Calu3 (cell line): ENCODE data around the gene RBM39. TPM values are rescaled to one million over a fixed set of nuclear protein-coding genes. Genes with fewer than 3 reads are reported as not detected.
A peak's percentile ranks its signal among the peaks of the same experiment; 100 is the strongest.

Experiments used
- BruUV-seq: library from RNA; stranded (reverse); fragments of 400-500 nt; replicated peaks from 2 replicates; lab custom pipeline; 2021; lab: Mats Ljungman, UMichigan
- CTCF ChIA-PET: fragments of 300-600 bp; sonication (Branson Sonifier 250); formaldehyde crosslinking; loops from one replicate; lab custom pipeline; 2022; ENCODE audit warnings: antibody characterized with exemption; lab: Charles Lee
- DNase-seq: peaks from one replicate; pipeline ENCODE4 v3.0.0; 2022
- H3K27ac Mint-ChIP-seq: one replicate; pipeline ENCODE4 v1.8.0; 2022; ENCODE audit warnings: mixed read lengths; ENCODE audit not compliant: unreplicated experiment
- H3K27me3 Mint-ChIP-seq: one replicate; pipeline ENCODE4 v1.8.0; 2022; ENCODE audit warnings: mixed read lengths; ENCODE audit not compliant: unreplicated experiment
- H3K36me3 Mint-ChIP-seq: one replicate; pipeline ENCODE4 v1.8.0; 2022; ENCODE audit warnings: mild to moderate bottlenecking, moderate library complexity, mixed read lengths; ENCODE audit not compliant: insufficient read depth, unreplicated experiment
- H3K4me1 Mint-ChIP-seq: one replicate; pipeline ENCODE4 v1.8.0; 2022; ENCODE audit warnings: mild to moderate bottlenecking, low read depth, mixed read lengths; ENCODE audit not compliant: unreplicated experiment
- H3K4me3 Mint-ChIP-seq: one replicate; pipeline ENCODE4 v1.8.0; 2022; ENCODE audit warnings: mild to moderate bottlenecking, low read depth, moderate library complexity, mixed read lengths; ENCODE audit not compliant: unreplicated experiment
- H3K9me3 Mint-ChIP-seq: one replicate; pipeline ENCODE4 v1.8.0; 2022; ENCODE audit warnings: low read depth, mixed read lengths; ENCODE audit not compliant: unreplicated experiment
- intact Hi-C: fragments of 100-400 bp; cut with micrococcal nuclease; formaldehyde crosslinking; loops from one replicate; pipeline ENCODE4 v1.10.0; 2022; ENCODE audit not compliant: unreplicated experiment
- total RNA-seq: library from RNA; stranded (reverse); gene quantifications from 2 replicates; pipeline ENCODE4 v1.2.3, GENCODE V29; 2022
- TF ChIP-seq, protein P1 (sequence below): fragments of 200-600 bp; IDR thresholded peaks from one replicate; pipeline ENCODE4 v1.8.0; 2022; ENCODE audit warnings: antibody characterized with exemption; ENCODE audit not compliant: unreplicated experiment

The RBM39 gene
- total RNA-seq, 1 experiment from 2014 or later, result 479 TPM

DNA sequence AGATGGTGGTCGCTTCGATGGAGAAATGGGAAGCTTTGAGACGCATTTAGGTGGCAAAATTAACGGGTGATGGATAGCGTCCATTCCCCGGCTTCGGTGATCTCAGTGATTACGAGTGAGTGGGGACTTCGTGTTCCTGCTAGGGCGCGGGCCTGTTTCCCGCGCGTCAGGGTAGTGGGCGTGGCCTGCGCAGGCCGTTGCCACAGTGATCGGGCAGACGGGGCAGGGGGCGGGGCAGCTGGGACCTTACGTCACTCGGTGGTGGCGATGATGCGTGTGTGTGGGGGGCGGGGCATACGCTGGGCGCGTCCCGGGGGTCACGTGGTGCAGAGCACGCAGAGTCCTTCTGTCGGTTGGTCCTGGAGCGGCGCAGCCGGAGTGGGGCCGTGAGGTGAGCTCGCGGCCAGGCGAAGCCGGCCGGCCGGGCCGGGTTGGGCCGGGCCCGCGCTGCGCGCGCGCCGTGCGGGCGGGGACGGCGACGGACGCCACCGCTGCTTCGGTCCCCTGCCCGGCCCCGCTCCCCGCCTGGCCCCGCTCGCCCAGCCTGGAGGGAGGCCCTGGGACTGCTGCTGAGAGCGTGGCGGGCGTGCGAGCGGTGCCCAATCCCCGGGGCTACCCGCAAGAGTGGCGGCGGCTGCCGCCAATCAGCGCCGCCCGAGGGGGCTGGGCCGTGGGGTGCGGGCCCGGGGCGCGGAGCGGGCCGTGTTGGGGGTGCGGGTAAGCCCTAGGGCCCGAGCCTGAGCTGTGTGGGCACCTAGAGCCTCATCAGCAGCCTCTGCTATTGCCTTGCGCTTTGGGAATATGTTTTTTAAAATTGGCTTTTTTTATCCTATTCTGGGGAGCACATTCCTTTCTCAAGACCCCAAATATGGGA is 29.9 kb upstream of the RBM39 start, which contains the start of gene PHF20:
Gene PHF20 (plus strand): TSS at position 327 of the 874 bp plus-strand sequence. CDS start 29,508 bp downstream, outside the sequence.
- peaks cover 42% of the 10 kb centered on the region for H3K36me3 Mint-ChIP-seq

DNA sequence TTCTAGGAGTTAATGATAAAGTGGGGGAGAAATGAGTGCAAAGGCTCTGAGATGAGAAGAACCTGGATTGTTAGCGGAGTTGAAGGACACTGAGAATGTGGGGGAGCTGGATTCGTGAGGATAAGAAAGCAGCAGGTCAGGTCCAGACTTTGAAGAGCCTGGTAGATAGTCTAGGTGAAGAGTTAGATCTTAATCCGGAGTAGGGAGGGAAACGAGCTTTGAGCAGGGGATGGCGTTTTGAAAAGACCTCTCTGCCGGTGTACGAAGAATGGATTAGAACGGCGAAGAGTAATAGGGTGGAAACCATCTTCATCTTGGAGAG is 29.3 kb upstream of the RBM39 start:
- TSS peak; percentile 79 for BruUV-seq
- peak overlapping the region; percentile 91 for H3K27ac Mint-ChIP-seq
- TF ChIP-seq, protein P1, sequence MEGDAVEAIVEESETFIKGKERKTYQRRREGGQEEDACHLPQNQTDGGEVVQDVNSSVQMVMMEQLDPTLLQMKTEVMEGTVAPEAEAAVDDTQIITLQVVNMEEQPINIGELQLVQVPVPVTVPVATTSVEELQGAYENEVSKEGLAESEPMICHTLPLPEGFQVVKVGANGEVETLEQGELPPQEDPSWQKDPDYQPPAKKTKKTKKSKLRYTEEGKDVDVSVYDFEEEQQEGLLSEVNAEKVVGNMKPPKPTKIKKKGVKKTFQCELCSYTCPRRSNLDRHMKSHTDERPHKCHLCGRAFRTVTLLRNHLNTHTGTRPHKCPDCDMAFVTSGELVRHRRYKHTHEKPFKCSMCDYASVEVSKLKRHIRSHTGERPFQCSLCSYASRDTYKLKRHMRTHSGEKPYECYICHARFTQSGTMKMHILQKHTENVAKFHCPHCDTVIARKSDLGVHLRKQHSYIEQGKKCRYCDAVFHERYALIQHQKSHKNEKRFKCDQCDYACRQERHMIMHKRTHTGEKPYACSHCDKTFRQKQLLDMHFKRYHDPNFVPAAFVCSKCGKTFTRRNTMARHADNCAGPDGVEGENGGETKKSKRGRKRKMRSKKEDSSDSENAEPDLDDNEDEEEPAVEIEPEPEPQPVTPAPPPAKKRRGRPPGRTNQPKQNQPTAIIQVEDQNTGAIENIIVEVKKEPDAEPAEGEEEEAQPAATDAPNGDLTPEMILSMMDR, result no peak
- peaks cover 47% of the 10 kb centered on the region for H3K4me1 Mint-ChIP-seq
- DNase-seq, result no peak
- H3K4me3 Mint-ChIP-seq, result peak overlapping the region; percentile 67
- H3K27me3 Mint-ChIP-seq, result no peaks in the 10 kb centered on the region
- CTCF ChIA-PET, result interaction anchor here (1.9 kb wide), 1 partner anchor 29 kb away, joined by 5 read pairs; the partner anchor contains the start of gene RBM39
- H3K9me3 Mint-ChIP-seq, result peaks cover 4% of the 10 kb centered on the region
- peaks cover 42% of the 10 kb centered on the region for H3K36me3 Mint-ChIP-seq
- intact Hi-C loops, result no loop called here

More for the DNA sequence above, 29.9 kb upstream of the RBM39 start, which contains the start of gene PHF20:
- TF ChIP-seq, protein P1, result no peak
- no TSS peak for BruUV-seq
- Mint-ChIP-seq H3K9me3 (peaks cover 4% of the 10 kb centered on the region), H3K4me3 (peak within 1 kb of the TSS; percentile 67), H3K4me1 (peaks cover 53% of the 10 kb centered on the region), H3K27me3 (no peaks in the 10 kb centered on the region), H3K27ac (peak within 1 kb of the TSS; percentile 91)
- intact Hi-C loops, result no loop called here
- CTCF ChIA-PET, result interaction anchor here (0.6 to 1.9 kb wide), 2 partner anchors 11 to 30 kb away, joined by 4 to 5 read pairs; partner anchors contain the start of gene RBM39
- peak; percentile 100 for DNase-seq

DNA sequence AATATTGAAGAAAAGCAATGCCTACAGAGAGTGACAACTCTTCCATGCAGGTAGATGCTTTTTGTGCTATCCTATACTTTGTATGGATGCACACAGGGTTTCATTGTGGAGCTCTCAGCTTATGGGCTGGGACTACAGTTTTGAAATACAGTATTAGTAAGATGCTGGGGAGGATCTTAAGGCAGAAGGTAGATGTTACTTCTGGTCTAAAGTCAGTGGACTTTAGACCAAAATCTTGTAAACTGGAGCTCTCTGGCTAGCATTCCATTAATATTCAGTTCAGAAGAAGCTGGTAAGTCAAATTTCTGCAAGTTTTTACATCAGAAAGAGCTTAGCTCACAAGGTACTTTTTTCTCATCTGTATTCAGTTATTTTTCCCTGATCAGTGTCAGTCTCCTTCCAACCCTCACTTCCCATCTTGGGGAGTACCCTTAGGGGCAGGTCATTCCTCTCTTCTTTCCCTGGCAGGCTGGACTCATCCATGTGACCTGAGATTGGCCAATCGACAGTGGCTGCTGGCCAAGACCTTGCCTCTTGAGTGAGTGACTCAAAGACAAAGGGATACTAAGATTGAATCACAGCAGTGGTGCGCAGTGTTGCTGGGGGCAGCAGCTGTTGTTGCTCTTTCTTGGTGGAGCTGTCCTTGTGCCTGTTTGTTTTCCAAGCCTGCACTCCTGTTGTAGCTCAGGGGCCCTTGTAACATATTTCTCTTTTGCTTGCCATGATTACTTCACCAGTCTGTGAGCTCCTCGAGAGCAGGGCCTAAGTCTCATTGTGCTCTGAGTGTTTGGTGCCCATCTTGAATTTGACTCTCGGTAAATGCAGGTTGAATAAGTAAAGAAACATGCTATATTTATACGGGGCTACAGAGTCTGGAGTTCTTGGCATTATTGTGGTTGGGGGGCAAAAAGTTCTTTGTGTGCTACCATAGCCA is 26.9 kb upstream of the RBM39 start:
- TF ChIP-seq, protein P1, result no peak
- intact Hi-C loops, result loop anchor here (2.0 kb wide), 1 partner anchor 26 kb away; the partner anchor contains the start of gene RBM39
- Mint-ChIP-seq H3K27me3 (no peaks in the 10 kb centered on the region), H3K9me3 (peaks cover 4% of the 10 kb centered on the region), H3K27ac (peak overlapping the region; percentile 24), H3K4me3 (no peak overlapping the region), H3K36me3 (peaks cover 36% of the 10 kb centered on the region), H3K4me1 (peaks cover 36% of the 10 kb centered on the region)
- BruUV-seq, result no TSS peak
- CTCF ChIA-PET, result interaction anchor here (0.6 to 1.8 kb wide), 5 partner anchors 27 to 1367 kb away, joined by 3 to 11 read pairs (median 3); partner anchors contain the start of gene RBM39
- DNase-seq, result peak; percentile 84
